HG02571 (cell line): ENCODE data around the gene RRP15.
A peak's percentile ranks its signal among the peaks of the same experiment; 100 is the strongest.

ENCODE experiments used
- ATAC-seq: cut with Tn5 transposase; IDR thresholded peaks from one replicate; pipeline ENCODE4 v1.9.1; 2021; ENCODE audit warnings: mild to moderate bottlenecking, moderate library complexity; ENCODE audit not compliant: unreplicated experiment

The RRP15 gene

DNA sequence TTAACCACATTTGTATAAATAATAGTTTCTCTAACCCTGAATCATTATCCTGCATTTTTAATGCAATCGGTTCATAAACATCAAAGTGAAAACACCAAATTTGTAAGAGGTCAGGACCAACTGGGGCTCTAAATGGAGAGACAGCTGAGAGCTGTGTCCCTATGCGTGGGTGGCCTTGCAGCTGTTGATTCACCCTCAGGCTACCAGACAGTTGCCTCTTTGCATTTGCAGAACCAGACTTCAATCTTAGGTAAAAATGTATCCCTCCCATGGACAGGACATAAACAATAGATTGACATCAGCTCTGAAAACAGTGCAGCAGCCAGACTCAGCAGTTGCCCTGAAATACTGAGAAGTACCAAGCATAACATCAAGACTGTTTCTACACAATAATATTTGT lies 51.2 kb downstream of the RRP15 start:
- peak; percentile 47 for ATAC-seq

DNA sequence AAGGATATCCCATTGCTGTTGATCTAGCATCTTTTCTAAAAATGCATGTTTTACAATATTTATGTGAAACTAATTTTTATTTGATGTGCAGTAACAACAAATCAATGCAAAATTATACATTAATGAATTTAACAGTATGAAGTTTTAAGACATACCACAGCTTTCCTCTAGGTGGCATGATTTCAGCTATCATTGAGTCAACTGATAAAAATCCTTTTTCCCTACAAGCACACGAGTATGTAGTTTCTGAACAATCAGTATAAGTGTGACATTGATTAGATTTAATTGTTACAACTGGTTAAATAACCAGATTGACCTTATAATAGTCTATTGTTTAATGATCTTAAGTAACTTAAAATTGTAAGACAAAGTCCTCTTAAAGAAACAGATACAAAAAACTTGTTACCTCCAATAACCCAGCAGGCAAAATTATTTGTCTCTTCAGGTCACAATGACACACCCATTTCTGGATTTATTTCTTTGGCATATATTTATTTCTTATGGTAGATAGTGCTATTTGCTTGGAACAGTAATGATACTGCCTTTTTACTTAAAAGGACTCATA lies 54.3 kb downstream of the RRP15 start:
- ATAC-seq, result peak; percentile 64

DNA sequence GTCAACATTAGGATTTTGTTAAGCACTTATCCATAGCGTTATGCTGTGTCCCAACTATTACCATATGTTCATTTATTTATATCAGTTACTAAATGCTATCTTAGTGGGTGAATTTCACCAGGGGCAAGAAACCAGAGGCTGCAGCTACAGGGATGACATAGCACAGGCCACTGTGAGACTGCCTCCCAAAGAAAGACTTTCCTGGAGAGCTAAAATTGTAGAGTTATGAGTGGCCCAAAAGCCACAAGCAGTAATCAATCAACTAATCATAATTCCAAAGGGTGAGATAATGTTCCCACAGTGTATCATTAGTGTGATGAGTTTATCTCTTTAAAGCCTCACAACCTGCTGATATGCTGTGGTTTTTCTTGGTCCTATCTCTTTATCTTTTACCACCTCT lies 56.2 kb downstream of the RRP15 start:
- no peak for ATAC-seq

DNA sequence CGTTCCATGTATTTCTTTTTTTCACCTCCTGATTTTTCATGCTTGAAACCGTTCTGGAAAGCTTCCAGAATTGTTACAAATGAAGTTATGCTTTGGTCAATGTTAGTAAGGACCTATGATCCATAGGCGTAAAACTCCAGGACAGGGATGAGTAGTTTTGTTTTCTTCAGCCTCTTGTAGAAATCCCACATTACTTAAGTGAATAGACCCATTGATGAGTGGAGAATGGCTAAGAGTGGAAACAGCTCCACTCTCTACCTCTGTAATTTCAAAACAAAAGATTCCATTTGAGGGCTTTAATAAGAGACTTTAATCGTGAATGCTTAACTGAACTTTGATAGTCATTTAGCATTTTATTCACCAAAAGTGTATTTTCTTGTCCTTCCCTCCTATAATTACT lies 57.0 kb downstream of the RRP15 start:
- no peak for ATAC-seq

DNA sequence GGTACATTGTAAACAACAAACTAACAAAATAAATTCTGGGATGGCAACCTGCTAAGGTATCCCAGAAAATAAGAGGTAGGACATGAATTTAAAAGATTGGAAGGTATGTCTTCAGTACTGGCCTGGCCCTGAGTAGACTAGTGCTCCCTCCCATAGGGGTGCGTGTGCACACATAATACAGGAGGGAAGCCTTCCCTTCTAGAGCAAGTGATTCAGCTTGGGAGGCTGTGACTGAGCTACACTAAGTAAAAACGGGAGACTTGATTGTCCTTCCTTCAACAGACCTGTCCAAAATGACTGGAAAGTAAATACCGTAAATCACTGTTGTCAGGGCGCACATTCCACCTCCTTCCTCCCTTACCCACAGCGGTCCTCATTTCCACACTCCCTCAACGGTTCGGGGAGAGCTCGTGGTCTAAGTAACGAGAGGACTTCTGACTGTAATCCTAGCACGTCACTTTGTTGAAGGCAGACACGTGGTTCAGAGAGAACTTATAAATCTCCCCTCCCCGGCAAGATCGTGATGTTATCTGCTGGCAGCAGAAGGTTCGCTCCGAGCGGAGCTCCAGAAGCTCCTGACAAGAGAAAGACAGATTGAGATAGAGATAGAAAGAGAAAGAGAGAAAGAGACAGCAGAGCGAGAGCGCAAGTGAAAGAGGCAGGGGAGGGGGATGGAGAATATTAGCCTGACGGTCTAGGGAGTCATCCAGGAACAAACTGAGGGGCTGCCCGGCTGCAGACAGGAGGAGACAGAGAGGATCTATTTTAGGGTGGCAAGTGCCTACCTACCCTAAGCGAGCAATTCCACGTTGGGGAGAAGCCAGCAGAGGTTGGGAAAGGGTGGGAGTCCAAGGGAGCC lies 60.0 kb downstream of the RRP15 start, which contains the start of gene TGFB2:
TSS of gene TGFB2 (plus strand) at position 523 of the 859 bp plus-strand sequence. CDS start 1,366 bp downstream, outside the sequence.
- ATAC-seq, result peak; percentile 57

DNA sequence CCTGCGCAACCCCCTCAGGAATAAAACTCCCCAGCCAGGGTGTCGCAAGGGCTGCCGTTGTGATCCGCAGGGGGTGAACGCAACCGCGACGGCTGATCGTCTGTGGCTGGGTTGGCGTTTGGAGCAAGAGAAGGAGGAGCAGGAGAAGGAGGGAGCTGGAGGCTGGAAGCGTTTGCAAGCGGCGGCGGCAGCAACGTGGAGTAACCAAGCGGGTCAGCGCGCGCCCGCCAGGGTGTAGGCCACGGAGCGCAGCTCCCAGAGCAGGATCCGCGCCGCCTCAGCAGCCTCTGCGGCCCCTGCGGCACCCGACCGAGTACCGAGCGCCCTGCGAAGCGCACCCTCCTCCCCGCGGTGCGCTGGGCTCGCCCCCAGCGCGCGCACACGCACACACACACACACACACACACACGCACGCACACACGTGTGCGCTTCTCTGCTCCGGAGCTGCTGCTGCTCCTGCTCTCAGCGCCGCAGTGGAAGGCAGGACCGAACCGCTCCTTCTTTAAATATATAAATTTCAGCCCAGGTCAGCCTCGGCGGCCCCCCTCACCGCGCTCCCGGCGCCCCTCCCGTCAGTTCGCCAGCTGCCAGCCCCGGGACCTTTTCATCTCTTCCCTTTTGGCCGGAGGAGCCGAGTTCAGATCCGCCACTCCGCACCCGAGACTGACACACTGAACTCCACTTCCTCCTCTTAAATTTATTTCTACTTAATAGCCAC lies 60.7 kb downstream of the RRP15 start:
- ATAC-seq, result peak; percentile 54

DNA sequence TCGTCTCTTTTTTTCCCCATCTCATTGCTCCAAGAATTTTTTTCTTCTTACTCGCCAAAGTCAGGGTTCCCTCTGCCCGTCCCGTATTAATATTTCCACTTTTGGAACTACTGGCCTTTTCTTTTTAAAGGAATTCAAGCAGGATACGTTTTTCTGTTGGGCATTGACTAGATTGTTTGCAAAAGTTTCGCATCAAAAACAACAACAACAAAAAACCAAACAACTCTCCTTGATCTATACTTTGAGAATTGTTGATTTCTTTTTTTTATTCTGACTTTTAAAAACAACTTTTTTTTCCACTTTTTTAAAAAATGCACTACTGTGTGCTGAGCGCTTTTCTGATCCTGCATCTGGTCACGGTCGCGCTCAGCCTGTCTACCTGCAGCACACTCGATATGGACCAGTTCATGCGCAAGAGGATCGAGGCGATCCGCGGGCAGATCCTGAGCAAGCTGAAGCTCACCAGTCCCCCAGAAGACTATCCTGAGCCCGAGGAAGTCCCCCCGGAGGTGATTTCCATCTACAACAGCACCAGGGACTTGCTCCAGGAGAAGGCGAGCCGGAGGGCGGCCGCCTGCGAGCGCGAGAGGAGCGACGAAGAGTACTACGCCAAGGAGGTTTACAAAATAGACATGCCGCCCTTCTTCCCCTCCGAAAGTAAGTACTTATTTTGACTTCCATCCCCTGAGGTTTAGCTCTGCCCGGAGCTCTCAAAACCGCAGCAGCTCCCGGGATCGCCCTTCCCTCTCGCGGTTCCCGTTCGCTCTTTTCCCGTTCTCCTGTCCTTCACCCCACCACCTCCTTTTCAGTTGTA lies 61.5 kb downstream of the RRP15 start:
- ATAC-seq, result no peak

DNA sequence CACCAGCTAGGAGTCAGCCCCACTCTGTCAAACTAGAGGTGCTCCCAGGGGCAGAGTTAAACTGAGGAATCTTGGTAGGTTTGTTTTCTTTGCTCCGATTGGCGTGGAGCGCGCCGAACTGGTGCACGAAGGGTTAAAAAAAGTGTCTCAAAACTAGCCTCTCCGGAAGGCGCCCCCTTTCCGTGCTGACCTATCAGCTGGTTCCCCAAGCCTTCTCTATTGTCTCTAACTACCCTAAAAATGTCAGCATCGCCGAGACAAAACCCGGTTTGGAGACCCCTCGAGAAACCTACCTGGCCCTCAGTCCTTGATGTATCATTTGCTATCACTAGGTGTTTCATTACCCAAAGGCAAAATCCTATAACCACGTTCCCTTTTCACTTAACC lies 62.2 kb downstream of the RRP15 start:
- no peak for ATAC-seq

DNA sequence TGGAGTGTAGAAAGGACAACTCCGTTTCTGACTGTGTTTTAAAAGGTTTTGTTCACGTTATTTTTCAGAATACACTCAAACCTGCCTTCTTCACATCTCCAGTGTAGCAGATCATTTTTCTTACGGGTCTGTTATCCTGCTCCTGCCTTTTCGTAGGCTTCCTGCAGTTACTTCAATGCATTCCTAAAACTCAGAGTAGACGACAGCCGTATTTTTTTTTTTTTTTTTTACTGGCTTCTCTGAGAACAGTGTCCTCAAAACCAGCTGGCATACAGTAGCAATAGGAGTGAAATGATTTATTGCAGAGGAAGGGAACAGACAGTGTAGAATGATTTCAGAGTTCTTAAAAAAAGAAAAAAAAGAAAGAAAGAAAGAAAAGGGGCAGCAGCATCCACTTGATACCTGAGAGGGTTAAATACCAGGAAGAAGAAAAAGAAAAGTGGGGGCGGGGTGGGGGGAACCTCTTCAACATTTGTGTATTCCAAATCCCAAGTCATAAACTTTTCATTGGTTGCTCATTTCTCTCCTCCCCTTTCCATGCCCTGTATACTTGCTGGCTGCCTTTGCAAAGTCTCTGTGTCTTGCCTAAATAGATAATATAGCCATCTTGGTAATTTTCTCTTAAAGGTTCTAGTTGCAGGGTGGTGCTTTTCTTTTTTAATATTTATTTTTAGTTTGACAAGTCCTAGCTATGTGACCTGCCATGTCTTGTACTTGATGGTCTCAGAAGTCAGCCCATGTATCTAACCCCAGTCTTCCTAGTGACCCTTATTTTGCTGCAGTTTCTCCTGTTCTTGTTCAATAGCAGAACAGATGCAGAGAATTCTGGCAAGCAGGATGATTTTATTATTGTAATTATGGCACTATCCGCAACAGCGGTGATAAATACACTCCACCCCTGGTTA lies 62.9 kb downstream of the RRP15 start:
- no peak for ATAC-seq

DNA sequence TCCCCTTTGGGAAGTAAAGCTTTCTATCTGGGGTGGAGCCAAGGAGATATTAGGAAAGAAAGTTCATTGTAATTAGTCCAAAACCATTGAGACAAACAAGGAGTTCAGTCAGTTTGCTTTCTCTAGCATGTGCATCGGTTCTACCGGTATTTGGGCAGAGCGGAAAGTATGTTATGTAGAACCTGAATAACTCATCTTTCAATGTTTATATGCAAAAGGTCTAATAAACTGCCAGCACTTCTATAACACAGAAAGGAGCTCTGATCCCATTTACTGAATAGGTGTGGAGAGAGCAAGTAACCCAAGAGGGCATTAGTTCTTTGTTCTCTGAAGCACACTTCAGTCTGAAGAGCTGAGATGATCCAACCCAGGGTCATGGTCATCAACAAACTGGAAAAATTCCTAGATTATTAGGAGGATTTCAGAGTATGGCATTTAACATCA lies 63.6 kb downstream of the RRP15 start:
- no peak for ATAC-seq

DNA sequence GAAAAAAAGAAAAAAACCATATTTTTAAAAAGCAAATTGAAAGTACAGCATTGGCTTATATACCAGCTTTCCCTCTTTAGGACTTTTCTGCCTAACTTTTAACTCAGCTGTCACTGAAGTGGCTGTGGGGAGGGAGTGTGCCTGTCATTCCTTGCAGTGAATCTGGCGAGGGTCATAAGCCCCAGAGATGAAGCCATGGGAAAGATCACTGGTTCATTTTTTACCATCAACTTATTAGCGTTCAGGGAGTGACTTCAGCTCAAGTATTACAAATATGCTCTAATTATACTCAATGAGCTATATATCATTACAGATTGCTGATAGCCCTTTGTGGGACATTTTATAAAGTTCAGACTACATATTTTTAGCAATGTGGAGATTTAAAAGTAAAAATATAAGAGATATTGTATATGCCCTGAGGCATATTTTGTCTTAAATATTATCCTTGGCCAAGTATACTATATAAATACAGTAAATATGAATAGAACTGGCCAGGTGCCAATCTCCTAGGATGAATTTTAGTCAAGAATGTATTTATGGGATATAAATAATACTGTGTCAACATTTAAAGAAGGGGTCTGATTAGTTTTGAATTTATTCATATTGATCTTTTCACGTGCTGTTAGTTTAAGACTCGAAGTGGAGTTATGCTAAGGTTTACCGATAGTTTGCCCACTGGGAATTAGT lies 64.4 kb downstream of the RRP15 start:
- no peak for ATAC-seq

DNA sequence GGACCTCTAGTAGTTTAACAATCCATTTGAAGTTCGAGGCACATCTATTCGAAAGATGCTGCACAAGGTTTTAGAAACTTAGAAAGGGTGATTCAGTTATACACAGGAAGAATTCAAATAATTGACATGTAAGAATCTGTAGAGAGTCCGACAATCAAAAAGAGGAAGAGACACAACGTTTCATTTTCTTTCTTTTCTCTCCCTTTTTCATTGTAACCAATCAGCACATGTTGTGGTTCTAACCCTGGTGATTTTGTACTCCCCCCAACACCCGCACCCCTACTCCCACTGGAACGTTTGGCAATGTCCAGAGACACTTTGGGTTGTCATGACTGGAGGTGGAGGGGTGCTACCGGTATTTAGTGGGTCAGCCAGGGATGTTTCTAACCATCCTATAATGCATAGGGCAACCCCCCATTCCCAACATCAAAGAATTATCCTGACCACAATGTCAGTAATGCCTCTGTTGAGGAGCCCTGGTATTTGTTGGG lies 65.0 kb downstream of the RRP15 start:
- no peak for ATAC-seq

DNA sequence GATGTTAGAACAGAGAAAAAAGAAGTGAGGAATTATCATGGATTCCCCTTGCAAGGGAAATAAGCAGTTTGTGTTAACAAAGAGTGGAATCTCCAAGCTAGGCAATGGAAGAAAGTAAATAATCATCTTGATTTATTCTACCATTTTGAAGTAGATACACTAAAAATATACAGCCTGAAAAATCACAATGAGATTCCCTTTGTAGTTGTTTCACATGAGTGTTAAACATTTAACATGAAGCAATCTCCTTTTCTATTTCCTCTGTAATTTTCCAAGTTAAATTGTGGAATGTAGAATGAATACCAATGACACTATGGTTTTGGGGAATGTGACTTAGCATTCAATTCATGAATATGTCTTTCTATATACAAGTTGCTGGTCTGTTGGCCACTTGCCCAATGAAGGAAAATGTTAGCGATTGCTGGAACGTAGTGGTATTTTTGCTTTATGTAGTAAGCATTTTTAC lies 65.7 kb downstream of the RRP15 start:
- ATAC-seq, result no peak

DNA sequence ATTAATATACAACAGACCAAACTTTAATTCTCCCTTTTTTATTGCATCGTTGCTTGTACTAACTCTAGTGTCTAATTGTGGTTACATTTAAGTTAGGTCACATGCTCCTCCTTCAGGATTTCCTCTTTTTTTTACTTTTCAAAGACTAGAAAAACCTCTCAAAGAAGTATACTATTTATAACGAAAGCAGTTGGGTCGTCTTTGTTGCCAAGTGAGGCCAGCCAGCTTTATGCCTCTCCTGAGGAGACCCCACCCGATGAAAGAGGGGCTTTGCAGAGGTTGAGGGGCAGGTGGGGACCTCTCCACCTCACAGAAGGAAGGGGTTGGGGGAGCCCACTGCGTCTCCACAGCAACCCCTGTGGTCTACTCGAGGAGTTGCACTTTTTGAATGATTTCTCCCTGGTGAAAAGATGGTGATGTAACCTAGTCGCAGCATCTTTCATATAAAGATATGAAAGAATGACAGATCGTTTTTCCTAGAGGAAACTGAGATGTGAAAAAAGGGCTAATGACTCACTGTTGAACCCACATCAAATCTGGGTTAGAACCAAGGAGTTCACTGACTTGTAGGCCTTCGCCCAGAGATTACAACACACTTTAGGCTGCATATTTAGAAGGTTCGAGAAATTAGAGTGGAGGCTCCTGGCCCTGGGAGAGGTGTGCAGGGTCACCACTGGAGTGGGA lies 66.4 kb downstream of the RRP15 start:
- ATAC-seq, result peak; percentile 56

DNA sequence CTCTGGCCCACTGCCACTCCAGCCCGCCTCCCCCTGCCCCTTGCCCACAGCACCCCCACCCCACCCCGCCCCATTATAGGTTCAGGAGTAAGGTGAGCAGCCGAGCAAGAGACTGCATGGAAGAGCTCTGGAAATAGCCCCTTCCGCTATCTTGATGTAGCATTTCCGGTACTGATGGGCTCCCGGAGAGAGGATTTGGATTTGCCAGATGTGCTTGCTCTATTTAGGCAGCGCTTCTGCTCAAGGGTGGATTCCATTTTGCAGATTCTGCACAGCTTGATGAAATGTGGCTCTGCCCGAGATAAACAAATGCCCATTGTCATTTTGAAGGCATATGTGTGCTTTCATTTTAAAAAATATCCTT lies 67.0 kb downstream of the RRP15 start:
- no peak for ATAC-seq

DNA sequence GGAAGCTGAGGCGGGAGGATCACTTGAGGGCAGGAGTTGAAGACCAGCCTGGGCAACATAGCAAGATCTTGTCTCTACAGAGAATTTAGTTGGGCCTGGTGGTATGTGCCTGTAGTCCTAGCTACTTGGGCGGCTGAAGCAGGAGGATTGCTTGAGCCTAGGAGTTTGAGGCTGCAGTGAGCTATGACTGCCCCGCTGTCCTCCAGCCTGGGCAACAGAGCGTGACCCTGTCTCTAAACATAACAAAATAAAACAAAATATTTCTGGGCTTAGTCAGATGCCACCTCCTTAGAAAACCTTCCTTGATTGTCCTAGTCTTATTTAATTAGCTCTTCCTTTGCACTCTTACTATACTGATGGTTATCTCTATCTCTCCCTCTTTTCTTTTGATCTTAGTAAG lies 68.6 kb downstream of the RRP15 start:
- ATAC-seq, result no peak

DNA sequence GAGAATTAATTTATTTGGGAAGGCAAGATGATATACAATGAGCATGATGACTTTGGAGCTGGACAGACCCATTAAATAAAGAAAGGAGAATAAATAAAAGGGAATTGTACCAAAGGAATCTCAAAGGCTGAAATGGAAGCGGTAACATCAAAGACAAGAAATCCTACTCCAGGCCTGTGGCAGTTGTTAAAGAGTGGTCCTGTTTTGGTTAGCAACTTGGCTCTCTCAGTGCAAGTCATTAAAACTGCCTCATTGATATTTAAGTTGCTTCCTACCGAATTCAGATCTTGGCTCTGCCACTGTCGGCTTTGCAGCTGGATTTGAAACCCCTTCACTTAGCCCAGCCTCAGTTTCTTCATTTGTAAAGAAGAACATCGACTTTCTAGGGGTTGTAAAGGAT lies 70.2 kb downstream of the RRP15 start:
- no peak for ATAC-seq

DNA sequence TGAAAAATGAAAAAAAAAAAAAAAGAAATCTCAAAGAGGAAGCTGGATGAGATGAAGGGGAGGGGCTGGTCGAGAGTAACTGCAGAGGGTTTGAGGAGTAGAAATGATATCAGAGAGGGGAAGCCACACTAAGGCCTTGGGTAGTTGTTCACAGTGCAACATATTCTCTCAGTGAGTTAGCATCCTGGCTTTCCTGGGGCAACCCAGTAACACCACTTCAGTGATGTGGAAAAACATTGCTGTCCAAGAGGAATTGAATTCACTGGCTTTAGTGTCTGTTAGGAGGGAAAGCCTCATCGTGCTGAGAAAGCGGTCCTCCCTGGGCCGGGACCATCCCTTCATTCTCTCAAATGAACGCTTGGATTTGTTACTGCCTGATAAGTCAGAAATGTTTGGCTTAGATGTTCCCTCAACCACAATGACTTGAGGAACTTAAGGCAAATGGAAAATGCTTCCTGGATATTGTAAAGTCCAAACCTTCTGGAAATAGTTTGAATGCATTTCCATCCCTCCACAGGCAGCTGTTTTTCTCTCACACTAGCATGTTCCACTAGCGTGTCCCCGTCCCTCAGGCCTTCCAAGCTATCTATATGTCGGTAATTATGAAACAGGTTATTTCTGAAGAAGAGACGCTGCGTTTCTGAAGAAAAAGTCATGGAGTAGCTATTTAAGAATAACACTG lies 72.3 kb downstream of the RRP15 start:
- ATAC-seq, result no peak
